PC-3 (cell line): Measurements from ENCODE around the gene NABP1. TPM values are rescaled to one million over a fixed set of nuclear protein-coding genes. Genes with fewer than 3 reads are reported as not detected.

Source experiments
- ATAC-seq: fragments of 200-7000 bp; cut with Tn5 transposase; 2 replicates; pipeline ENCODE4 v1.9.1; 2020; ENCODE audit warnings: mild to moderate bottlenecking, moderate library complexity
- BruUV-seq: library from RNA; stranded (reverse); fragments of 400-500 nt; replicated peaks from 2 replicates; lab custom pipeline; 2021; lab: Mats Ljungman, UMichigan
- CTCF ChIA-PET: fragments of 300-600 bp; sonication (Branson Sonifier 250); formaldehyde crosslinking; loops from one replicate; lab custom pipeline; 2022; ENCODE audit warnings: antibody characterized with exemption; lab: Charles Lee
- POLR2A ChIA-PET: fragments of 300-600 bp; sonication (Branson Sonifier 250); formaldehyde crosslinking; loops from one replicate; lab custom pipeline; 2022; ENCODE audit warnings: antibody characterized with exemption; ENCODE audit not compliant: unreplicated experiment; lab: Charles Lee
- DNase-seq: peaks from one replicate; pipeline ENCODE4 v3.0.0-alpha.2; 2015
- H2AFZ ChIP-seq: fragments of 300-600 bp; sonication (generic); 2 replicates; pipeline ENCODE4 v1.6.0; 2016; ENCODE audit warnings: antibody characterized with exemption, low read length
- H3F3A ChIP-seq: fragments of 300-600 bp; sonication (generic); one replicate; pipeline ENCODE4 v1.6.0; 2017; ENCODE audit warnings: antibody characterized with exemption, low read length, control low read depth, mild to moderate bottlenecking; ENCODE audit not compliant: unreplicated experiment
- H3K27ac ChIP-seq: fragments of 300-600 bp; sonication (generic); 2 replicates; pipeline ENCODE4 v1.5.1; 2016; ENCODE audit warnings: mild to moderate bottlenecking, low read length
- H3K27me3 ChIP-seq: fragments of 300-600 bp; sonication (generic); 2 replicates; pipeline ENCODE4 v1.6.1; 2016; ENCODE audit warnings: low read length, mixed read lengths
- H3K36me3 ChIP-seq: fragments of 300-600 bp; sonication (generic); 2 replicates; pipeline ENCODE4 v1.6.1; 2016; ENCODE audit warnings: low read depth, mixed run types, low read length, mixed read lengths
- H3K4me1 ChIP-seq: fragments of 300-600 bp; sonication (generic); 2 replicates; pipeline ENCODE4 v1.5.1; 2016; ENCODE audit warnings: low read length; ENCODE audit not compliant: insufficient read depth
- H3K4me2 ChIP-seq: fragments of 300-600 bp; sonication (generic); 2 replicates; pipeline ENCODE4 v1.6.0; 2016; ENCODE audit warnings: low read length
- H3K4me3 ChIP-seq: fragments of 300-600 bp; sonication (generic); 2 replicates; pipeline ENCODE4 v1.5.1; 2016; ENCODE audit warnings: mild to moderate bottlenecking, low read length, mixed read lengths
- H3K79me2 ChIP-seq: fragments of 300-600 bp; sonication (generic); 2 replicates; pipeline ENCODE4 v1.6.1; 2017; ENCODE audit warnings: low read length, mixed read lengths
- H3K9ac ChIP-seq: fragments of 300-600 bp; sonication (generic); 2 replicates; pipeline ENCODE4 v1.6.0; 2016; ENCODE audit warnings: mild to moderate bottlenecking, low read length
- H3K9me2 ChIP-seq: fragments of 300-600 bp; sonication (generic); replicated peaks from 2 replicates; pipeline ENCODE4 v1.6.1; 2016; ENCODE audit warnings: mixed run types, low read length, mixed read lengths
- H3K9me3 ChIP-seq: fragments of 300-600 bp; sonication (generic); 2 replicates; pipeline ENCODE4 v1.6.1; 2016; ENCODE audit warnings: low read length, mixed read lengths
- H4K20me1 ChIP-seq: fragments of 300-600 bp; sonication (generic); 2 replicates; pipeline ENCODE4 v1.6.1; 2016; ENCODE audit warnings: low read length, mixed read lengths
- EZH2 ChIP-seq: fragments of 300-600 bp; sonication (generic); IDR thresholded peaks from one replicate; pipeline ENCODE4 v1.6.1; 2017; ENCODE audit warnings: antibody characterized with exemption, mild to moderate bottlenecking, low read length; ENCODE audit not compliant: unreplicated experiment
- EZH2phosphoT487 ChIP-seq: fragments of 300-600 bp; sonication (generic); IDR thresholded peaks from 2 replicates; pipeline ENCODE4 v1.6.1; 2018; ENCODE audit warnings: mild to moderate bottlenecking, antibody characterized with exemption, low read length, borderline replicate concordance
- intact Hi-C: fragments of 100-400 bp; cut with micrococcal nuclease; formaldehyde crosslinking; loops from 2 replicates; pipeline ENCODE4 v1.9.0; 2023
- total RNA-seq: library from RNA; depleted of rRNA; stranded (reverse); fragments of >200 nt; gene quantifications from 2 replicates; pipeline ENCODE4 v1.2.3, GENCODE V29; 2014
- TF ChIP-seq, protein P1 (sequence below): fragments of 300-600 bp; sonication (generic); conservative IDR thresholded peaks from 2 replicates; pipeline ENCODE4 v1.5.1; 2017; ENCODE audit warnings: antibody characterized with exemption, low read depth, mild to moderate bottlenecking, low read length

Gene NABP1
- total RNA-seq, 1 experiment from 2014 or later = 56.8 TPM

DNA sequence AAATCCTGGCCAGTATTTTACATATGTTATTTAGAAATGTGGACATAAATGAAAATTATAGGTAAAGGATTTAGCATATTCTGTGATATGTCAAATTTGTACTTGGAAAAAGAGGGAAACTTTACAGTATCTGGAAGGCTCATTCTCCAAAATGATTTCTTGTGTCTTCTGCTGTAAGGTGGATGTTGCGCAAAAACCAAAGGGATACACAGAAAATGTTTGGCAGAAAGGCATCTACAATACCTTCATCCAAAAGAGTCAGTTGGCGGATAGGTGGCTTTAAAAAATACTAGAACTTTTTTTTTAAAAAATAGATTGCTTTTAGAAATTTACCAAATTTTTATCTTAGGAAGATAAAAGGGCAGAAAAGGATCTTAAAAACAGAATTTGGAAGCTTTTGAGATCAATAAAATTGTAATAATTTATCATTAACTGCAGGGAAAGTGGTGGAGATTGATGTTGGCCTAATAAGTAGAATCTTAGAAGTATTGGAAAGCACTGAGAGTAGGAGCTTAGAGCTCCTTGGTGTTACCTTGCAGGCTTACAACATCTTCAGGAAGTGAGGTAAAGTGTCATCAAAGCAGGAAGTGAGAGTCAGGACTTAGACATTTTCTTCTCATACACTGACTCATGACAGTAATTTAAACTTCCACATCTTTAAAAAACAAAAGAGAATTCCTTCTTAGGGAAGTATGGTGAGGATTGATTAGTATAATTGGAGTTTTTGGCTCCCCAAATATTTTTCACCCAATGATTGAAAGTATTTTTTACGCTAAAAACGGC is 2.1 kb downstream of the NABP1 start:
- intact Hi-C loops = loop anchor here (1.0 to 10.0 kb wide), 3 partner anchors 9 to 505 kb away; no protein-coding TSS in a partner anchor
- ChIA-PET POLR2A (interaction anchor here (0.5 to 4.6 kb wide), 4 partner anchors 16 to 198 kb away, joined by 3 to 52 read pairs (median 5); no protein-coding TSS in a partner anchor), CTCF (no interaction called here)
- no peaks in the 10 kb centered on the region for H3K9me3 ChIP-seq
- H3K9ac ChIP-seq = peak overlapping the region; percentile 98
- peaks cover 26% of the 10 kb centered on the region for H4K20me1 ChIP-seq
- peak overlapping the region; percentile 80 for H3K4me3 ChIP-seq
- H3K4me1 ChIP-seq = peaks cover 44% of the 10 kb centered on the region
- H3F3A ChIP-seq = peaks cover 3% of the 10 kb centered on the region
- H3K9me2 ChIP-seq = no peaks in the 10 kb centered on the region
- peak; percentile 27 for ATAC-seq
- BruUV-seq = TSS peak; percentile 45
- H3K79me2 ChIP-seq = peaks cover 73% of the 10 kb centered on the region
- peak overlapping the region; percentile 93 for H3K27ac ChIP-seq
- H3K4me2 ChIP-seq = peak overlapping the region; percentile 93
- H3K27me3 ChIP-seq = no peaks in the 10 kb centered on the region
- TF ChIP-seq, protein P1, sequence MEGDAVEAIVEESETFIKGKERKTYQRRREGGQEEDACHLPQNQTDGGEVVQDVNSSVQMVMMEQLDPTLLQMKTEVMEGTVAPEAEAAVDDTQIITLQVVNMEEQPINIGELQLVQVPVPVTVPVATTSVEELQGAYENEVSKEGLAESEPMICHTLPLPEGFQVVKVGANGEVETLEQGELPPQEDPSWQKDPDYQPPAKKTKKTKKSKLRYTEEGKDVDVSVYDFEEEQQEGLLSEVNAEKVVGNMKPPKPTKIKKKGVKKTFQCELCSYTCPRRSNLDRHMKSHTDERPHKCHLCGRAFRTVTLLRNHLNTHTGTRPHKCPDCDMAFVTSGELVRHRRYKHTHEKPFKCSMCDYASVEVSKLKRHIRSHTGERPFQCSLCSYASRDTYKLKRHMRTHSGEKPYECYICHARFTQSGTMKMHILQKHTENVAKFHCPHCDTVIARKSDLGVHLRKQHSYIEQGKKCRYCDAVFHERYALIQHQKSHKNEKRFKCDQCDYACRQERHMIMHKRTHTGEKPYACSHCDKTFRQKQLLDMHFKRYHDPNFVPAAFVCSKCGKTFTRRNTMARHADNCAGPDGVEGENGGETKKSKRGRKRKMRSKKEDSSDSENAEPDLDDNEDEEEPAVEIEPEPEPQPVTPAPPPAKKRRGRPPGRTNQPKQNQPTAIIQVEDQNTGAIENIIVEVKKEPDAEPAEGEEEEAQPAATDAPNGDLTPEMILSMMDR = no peak
- DNase-seq = peak; percentile 86
- H2AFZ ChIP-seq = no peak overlapping the region
- peaks cover 46% of the 10 kb centered on the region for H3K36me3 ChIP-seq

DNA sequence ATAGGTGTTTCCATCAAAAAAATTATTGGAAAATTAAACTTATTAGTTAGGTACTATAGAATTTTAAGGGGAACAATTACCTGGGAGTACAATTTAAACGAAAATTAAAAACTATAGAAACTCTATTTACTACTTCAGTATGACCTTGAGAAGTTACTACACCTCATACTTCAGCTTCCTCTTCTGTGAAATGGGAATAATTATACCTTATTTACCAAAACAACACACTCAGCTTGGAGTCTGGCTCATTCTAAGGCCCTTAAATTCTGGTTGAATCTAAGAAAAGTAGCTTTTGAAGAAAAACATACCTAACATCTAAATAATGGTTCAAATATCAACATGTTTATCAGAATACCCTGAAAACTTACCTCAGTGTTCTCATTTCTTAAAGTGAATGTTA is 2.7 kb downstream of the NABP1 start:
- TF ChIP-seq, protein P1 = no peak
- TF ChIP-seq EZH2phosphoT487 (no peak), EZH2 (no peak)
- H3F3A ChIP-seq = peaks cover 3% of the 10 kb centered on the region
- H3K9me3 ChIP-seq = no peaks in the 10 kb centered on the region
- peaks cover 29% of the 10 kb centered on the region for H4K20me1 ChIP-seq
- H3K9ac ChIP-seq = peak overlapping the region; percentile 58
- intact Hi-C loops = loop anchor here (1.0 to 10.0 kb wide), 3 partner anchors 9 to 506 kb away; no protein-coding TSS in a partner anchor
- H3K79me2 ChIP-seq = peaks cover 80% of the 10 kb centered on the region
- H3K9me2 ChIP-seq = no peaks in the 10 kb centered on the region
- BruUV-seq = no TSS peak
- ChIA-PET CTCF (no interaction called here), POLR2A (interaction anchor here (0.5 to 4.6 kb wide), 3 partner anchors 15 to 198 kb away, joined by 4 to 52 read pairs (median 6); no protein-coding TSS in a partner anchor)
- ATAC-seq = no peak
- no peaks in the 10 kb centered on the region for H3K27me3 ChIP-seq
- H3K4me1 ChIP-seq = peaks cover 50% of the 10 kb centered on the region
- H3K4me2 ChIP-seq = peak overlapping the region; percentile 93
- no peak for DNase-seq
- H2AFZ ChIP-seq = no peak overlapping the region
- H3K36me3 ChIP-seq = peaks cover 52% of the 10 kb centered on the region
- peak overlapping the region; percentile 93 for H3K27ac ChIP-seq
- peak overlapping the region; percentile 80 for H3K4me3 ChIP-seq

DNA sequence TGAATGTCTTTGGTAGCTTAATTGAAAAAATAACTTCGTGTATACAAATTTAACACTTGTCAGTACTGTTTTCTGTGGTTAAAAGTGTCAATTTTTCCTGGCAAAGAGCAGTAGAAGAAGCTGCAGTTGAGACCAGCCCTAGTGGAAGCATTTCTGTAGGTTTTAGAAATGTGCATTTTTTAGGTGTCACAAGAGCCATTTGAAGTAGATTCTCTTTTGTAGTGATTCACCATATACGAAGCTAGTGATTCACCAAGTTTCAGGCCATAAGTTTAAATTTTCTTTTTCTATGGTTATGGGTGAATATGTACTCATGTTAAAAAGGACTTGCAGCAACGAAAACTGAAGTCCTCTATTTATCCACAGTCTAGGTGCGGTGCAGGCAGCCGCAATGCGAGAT is 4.2 kb downstream of the NABP1 start:
- peak; percentile 31 for DNase-seq
- no TSS peak for BruUV-seq
- Histone ChIP-seq H3K9ac (peak overlapping the region; percentile 58; the same call in 1 of the 2 replicates), H3K27me3 (no peaks in the 10 kb centered on the region), H3K4me2 (peak overlapping the region; percentile 93), H3K79me2 (peaks cover 84% of the 10 kb centered on the region), H3K9me3 (no peaks in the 10 kb centered on the region), H3K9me2 (no peaks in the 10 kb centered on the region), H3F3A (peaks cover 4% of the 10 kb centered on the region), H4K20me1 (peaks cover 35% of the 10 kb centered on the region), H3K36me3 (peaks cover 67% of the 10 kb centered on the region), H3K4me3 (peak overlapping the region; percentile 80), H2AFZ (no peak overlapping the region), H3K4me1 (peaks cover 60% of the 10 kb centered on the region), H3K27ac (peak overlapping the region; percentile 16; the same call in 1 of the 2 replicates)
- TF ChIP-seq, protein P1 = no peak
- TF ChIP-seq EZH2phosphoT487 = no peak
- no peak for TF ChIP-seq EZH2
- ChIA-PET CTCF (no interaction called here), POLR2A (interaction anchor here (0.7 kb wide), 1 partner anchor 49 kb away, joined by 3 read pairs; no protein-coding TSS in a partner anchor)
- no peak for ATAC-seq
- intact Hi-C loops = loop anchor here (10.0 kb wide), 1 partner anchor 507 kb away; no protein-coding TSS in a partner anchor
